ENCODE data around the gene HMCN2.
"Not testable (repeated sequence)": the region's sequence is repeated elsewhere in the genome, so short reads cannot be mapped to it uniquely, and the experiment has no call there.

HMCN2 gene

GRCh38 chr9:130432362-130432761 is 166.8 kb downstream of the HMCN2 start:
- no peak for DNase-seq (ENCODE audit: low read depth, low spot score)

DNA sequence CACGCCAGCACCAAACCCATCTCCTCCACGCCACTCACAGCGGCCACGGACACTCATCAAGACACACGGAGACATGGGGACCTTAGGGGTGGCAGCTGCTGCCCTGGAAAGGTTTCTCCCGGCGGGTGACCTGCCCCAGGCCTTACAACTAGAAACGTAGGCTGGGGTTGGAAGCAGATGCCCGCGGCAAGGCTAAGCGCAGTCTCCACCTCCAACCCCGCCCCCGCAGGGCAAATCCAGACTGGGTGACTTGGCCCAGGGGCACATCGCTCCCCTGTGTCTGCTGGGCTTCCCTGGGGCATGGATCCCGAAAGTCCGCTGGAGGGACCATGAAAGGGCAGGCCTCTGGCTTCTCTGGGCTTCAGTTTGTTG is 167.2 kb downstream of the HMCN2 start:
- no peak for DNase-seq (ENCODE audit: low read depth, low spot score)

DNA sequence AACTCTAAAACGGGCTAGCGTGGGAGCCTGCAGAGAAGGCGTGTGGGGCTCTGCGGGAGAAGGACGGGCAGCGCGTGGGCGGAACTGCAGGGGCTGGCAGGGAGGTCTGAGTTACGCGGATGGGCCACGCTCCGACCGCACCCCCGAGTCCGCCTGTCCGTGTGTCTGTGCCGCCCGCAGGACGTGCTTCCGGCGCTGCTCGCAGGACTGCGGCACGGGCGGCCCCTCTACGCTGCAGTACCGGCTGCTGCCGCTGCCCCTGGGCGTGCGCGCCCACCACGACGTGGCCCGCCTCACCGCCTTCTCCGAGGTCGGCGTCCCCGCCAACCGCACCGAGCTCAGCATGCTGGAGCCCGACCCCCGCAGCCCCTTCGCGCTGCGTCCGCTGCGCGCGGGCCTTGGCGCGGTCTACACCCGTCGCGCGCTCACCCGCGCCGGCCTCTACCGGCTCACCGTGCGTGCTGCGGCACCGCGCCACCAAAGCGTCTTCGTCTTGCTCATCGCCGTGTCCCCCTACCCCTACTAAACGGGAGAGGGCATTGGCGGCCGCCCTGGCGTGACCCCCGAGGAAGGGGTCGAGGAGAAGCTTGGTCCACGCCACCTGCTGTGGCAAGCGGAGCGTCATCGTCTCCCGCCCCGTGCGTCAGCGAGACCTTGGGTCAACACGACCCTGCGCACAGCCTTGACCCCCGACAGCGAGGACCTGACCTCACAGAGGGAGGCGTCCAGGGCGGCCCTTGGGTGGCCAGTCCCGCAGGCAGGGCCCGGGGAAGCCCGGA is 167.8 kb downstream of the HMCN2 start:
- no peak for DNase-seq (ENCODE audit: low read depth, low spot score)

DNA sequence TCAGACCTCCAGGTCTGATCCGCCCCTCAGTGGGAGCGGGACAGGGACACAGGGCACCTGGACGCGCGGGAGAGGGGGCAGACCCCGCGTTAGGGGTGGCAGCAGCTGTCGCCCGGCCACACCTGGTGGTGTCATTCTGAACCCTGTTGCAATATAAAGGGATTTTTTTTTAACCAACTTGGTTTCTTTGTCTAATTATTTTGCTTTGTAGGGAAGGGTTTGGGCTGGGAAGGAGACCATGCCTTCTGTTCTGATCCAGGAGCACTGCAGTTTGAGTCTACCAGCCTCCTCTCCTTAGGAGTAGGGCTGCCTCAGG is 168.3 kb downstream of the HMCN2 start:
- no peak for DNase-seq (ENCODE audit: low read depth, low spot score)

DNA sequence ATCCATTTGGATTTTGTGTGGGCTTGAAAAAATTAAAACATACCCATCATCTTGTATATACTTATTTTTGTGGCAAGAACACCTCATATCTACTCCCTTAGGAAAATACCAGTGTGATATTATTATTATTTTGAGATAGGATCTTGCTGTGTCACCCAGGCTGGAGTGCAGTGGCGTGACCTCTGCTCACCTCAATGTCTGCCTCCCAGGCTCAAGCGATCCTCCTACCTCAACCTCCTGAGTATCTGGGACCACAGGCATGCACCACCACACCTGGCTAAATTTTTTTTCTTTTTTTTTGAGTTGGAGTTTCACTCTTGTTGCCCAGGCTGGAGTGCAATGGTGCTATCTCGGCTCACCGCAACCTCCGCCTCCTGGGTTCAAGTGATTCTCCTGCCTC is 169.1 kb downstream of the HMCN2 start:
- DNase-seq (ENCODE audit: low read depth, low spot score): not testable (repeated sequence)

GRCh38 chr9:130437011-130437789 is 171.6 kb downstream of the HMCN2 start:
- no peak for DNase-seq (ENCODE audit: low read depth, low spot score)

GRCh38 chr9:130438382-130438981 is 172.9 kb downstream of the HMCN2 start:
- no peak for DNase-seq (ENCODE audit: low read depth, low spot score)

- DNase-seq (ENCODE audit: low read depth, low spot score): no peak
Measured at GRCh38 chr9:130441031-130441430, 175.5 kb downstream of the HMCN2 start.

GRCh38 chr9:130442746-130443455 is 177.3 kb downstream of the HMCN2 start:
- no peak for DNase-seq (ENCODE audit: low read depth, low spot score)

GRCh38 chr9:130443456-130443801 is 177.9 kb downstream of the HMCN2 start:
- no peak for DNase-seq (ENCODE audit: low read depth, low spot score)

- DNase-seq (ENCODE audit: low read depth, low spot score): no peak
Measured at GRCh38 chr9:130443840-130444492, 178.4 kb downstream of the HMCN2 start.

DNA sequence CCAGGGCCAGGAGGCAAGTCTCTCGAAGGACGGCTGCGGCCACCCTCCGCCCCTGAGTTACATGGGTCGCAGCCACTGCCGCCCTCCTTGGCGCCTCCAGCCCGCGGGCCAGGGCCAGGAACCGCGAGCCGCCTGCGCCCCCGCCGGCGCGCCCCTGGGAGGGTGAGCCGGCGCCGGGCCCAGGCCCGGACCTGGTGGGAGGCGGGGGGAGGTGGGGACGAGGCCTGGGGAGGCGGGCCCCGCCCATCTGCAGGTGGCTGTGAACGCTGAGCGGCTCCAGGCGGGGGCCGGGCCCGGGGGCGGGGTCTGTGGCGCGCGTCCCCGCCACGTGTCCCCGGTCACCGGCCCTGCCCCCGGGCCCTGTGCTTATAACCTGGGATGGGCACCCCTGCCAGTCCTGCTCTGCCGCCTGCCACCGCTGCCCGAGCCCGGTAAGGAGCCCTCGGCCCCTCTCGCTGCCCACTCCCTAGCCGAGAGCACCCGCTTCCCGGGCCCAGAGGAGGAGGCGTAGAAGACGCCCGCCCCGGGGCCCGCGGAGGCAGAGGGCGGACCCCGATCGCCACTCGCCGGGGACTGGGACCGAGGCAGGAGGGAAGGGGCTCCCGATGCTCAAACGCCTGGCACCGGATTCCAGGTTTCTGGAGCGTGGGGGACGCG is 179.1 kb downstream of the HMCN2 start, which contains the start of gene ASS1:
TSS of gene ASS1 (plus strand) at position 397 of the 657 bp plus-strand sequence. CDS start 7,268 bp downstream, outside the sequence.
- DNase-seq (ENCODE audit: low read depth, low spot score): no peak

DNA sequence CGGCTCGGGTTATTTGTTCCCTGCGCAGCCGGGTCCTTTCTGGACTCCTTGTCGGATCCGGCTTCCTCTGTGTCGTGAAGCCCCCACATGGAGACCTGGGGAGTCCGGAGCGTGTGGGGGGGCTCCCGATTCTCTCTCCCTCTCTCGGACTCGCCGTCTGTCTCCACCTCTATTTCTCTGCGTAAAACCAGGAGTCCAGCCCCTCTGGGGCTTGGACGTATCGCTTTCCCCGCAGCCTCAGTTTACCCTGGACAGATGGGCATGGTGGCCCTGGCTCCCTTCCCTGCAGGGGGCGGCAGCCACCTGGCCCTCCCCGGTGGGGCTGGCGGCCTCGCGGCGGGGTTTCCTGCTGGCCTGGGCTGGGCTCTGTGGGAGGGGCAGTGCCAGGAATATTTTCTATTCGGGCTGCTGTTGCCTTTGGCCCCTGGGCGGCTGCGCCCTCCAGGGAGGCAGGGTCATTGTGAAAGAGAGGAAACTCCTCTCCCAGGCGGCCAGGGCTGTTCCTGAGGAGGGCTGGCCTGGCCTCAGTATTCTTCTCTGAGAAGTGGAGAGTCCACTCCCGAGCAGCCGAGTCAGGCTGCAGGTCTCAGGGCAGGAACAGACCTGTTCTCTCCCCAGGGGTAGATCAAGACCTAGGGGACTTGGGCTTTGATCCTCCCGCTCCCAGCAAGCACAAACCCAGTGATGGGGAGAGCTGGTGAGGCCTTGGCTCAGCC is 179.9 kb downstream of the HMCN2 start:
- no peak for DNase-seq (ENCODE audit: low read depth, low spot score)

DNA sequence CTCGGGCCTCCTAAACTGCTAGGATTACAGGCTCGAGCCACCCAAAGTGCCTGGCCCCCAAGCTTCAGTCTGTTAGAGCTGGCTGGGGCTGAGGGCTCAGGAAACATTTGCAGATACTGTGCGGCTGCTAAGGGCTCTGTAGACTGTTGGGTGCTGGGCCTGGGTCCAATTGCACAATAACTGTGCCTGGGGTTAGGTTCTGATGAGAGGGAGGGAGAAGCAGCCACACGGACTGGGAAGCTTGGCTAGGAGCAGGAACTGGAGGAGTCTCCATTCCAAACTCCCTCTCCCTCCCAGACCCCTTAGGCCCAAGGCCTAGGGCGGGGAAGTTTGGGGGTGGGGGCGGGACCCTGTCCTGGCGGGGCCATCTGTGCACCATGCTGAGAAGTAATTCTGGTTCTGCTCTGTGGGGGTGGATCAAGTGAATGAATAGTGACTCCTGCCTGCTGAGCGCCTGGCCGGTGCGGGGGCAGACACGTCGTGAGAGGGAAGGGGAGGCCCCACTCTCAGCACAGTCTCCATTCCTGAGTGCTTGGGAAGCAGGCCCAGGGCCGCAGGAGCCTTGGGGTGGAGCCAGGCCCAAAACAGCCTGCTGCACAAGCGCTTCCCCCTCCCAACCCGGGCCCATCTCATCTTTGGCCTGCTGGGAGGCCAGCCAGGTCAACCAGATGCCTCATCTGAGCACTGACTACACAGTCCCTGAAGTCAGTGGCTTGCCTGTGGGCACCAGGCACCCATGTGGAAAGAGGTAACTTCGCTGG is 180.7 kb downstream of the HMCN2 start:
- no peak for DNase-seq (ENCODE audit: low read depth, low spot score)

DNA sequence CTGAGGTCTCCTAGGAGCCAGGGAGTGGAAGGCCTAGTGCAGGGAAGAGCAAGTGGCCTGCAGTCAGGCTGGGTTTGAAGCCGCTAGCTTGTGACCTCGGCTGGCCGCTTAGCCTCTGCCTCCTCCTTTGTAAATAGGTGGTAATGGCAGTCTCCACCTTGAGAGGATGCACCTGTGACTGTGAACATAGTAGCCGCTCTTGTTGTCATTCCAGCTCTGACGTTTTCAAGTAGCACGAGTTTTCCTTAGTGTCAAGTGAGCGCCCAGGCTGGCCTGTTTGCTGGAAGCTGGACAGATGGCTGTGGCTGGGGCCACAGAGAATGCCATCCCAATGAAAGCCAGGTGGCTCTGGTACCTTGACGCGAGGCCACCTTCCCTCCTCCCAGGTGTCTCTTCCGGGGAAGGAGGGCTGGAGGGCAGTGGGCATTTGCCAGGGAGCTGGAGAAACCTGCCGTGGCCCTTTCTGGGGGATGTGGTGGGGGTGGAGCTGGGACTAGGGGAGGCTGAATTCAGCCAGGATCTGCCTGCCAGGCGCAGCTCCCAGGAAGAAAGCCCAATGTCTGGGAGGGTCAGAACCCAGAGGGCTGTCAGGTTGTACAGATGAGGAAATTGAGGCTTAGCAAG is 181.7 kb downstream of the HMCN2 start:
- DNase-seq (ENCODE audit: low read depth, low spot score): no peak

DNA sequence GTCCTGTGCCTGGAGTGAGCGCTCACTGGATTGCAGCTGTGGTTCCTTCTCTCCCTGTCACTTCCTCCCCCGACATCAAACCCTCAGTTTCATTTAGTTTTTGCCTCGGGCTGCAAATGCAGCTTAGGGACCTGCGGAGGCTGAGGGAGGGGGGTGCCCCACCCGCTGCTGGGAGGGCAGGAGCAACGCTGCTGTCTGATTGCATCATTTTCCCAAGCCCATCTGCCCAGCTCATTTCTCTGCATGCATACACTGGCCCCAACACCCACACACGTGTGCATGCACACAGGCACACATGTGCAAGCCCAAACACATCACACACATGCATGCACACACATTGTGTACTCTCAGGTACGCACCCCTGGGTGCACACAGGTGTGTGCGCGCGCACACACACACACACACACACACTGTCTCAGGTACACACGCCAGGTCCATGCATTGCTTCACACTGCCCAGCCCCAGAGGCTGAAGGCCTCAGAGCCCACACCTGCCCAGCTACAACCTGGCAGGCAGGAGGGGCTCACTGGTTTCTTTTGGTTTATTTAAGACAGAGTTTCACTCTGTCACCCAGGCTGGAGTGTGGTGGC is 182.6 kb downstream of the HMCN2 start:
- no peak for DNase-seq (ENCODE audit: low read depth, low spot score)

DNA sequence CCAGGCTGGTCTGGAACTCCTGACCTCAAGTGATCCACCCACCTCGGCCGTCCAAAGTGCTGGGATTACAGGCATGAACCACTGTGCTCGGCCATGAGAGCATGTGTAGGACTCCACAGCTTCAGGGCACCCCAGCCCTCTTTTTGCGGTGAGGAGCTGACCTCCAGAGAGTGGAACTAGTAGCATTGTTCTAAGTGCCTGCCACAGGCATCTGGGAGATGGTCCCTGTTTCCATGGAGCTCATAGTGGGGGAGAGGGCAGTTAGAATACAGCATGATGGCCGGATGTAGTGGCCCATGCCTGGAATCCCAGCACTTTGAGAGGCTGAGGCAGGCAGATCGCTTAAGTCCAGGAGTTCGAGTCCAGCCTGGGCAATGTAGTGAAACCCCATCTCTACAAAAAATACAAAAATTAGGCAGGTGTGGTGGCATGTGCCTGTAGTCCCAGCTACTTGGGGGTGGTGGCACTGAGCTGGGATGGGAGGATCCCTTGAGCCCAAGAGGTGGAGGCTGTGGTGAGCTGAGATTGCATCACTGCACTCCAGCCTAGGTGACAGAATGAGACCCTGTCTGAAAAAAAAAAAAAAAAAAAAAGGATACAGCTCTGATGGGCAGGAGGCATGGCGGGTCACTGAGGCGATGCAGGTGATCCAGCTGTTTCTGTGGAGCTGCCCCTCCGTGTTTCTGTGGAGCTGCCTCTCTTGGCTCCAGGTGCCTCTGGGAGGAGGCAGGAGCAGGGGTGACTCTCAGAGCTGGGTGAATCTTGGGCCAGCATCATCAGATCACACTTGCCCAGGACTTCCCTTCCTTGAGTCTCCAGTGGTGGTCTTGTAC is 183.4 kb downstream of the HMCN2 start:
- no peak for DNase-seq (ENCODE audit: low read depth, low spot score)
